GM13977 (cell line): ENCODE data around the gene MBTPS1.
A peak's percentile ranks its signal among the peaks of the same experiment; 100 is the strongest.

Experiments
- DNase-seq: peaks from one replicate; pipeline ENCODE4 v3.0.0; 2012; ENCODE audit warnings: low spot score
- in situ Hi-C: fragments of 300-500 bp; cut with MboI; formaldehyde crosslinking; loops from one replicate; pipeline ENCODE4 v1.12.0; 2022; ENCODE audit warnings: low sequenced_read_pairs, low pct_unique_long_range_greater_than_20kb, mixed read lengths, inconsistent platforms; ENCODE audit not compliant: unreplicated experiment
- TF ChIP-seq, protein P1 (sequence below): IDR thresholded peaks from 2 replicates; pipeline ENCODE4 v1.5.1; 2012; ENCODE audit warnings: mild to moderate bottlenecking, control low read depth; ENCODE audit not compliant: insufficient read depth; ENCODE audit errors: extremely low read depth, missing control alignments

The MBTPS1 gene

DNA sequence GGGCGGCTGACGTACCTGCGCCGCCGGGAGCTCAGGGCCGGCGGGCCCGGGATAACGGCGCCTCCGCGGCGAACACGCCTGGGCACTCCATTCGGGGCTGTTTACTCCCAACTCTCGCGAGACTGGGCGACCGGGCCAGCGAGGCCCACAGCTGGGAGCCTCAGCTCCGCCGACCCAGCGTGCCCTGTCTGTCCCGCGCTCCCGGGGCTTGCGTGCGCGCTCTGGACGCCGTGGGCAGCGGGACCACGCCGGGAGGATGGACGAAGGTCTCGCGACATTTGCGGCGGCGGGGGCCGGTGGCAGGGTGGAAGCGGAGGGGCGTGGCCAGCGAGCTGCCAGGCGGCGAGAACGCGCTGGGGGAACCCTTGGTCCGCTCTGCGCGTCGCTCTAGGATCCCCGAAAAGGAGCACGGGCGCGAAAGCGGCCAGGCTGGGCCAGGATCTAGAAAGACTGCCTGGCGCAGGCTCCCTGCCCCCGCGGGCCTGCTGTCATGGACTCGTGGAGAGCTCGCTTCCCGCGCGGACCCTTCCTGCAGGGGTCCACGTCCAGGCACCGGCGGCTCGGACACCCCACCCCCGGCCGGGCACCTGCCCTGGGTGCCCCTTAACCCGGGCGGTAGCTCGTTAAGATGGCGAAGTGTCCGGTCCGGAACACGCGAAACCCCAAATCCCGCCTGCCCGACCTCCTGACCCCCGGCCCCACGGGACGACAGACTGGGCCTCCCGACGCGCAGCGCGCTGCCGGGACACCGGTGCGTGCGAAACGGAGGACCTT lies at the start of gene MBTPS1:
Gene MBTPS1, minus strand, starts transcription at position 223 of the 774 bp plus-strand sequence. CDS start 15,159 bp downstream, outside the sequence.
- peak; percentile 97 for DNase-seq
- in situ Hi-C loops, result no loop called here
- TF ChIP-seq, protein P1, sequence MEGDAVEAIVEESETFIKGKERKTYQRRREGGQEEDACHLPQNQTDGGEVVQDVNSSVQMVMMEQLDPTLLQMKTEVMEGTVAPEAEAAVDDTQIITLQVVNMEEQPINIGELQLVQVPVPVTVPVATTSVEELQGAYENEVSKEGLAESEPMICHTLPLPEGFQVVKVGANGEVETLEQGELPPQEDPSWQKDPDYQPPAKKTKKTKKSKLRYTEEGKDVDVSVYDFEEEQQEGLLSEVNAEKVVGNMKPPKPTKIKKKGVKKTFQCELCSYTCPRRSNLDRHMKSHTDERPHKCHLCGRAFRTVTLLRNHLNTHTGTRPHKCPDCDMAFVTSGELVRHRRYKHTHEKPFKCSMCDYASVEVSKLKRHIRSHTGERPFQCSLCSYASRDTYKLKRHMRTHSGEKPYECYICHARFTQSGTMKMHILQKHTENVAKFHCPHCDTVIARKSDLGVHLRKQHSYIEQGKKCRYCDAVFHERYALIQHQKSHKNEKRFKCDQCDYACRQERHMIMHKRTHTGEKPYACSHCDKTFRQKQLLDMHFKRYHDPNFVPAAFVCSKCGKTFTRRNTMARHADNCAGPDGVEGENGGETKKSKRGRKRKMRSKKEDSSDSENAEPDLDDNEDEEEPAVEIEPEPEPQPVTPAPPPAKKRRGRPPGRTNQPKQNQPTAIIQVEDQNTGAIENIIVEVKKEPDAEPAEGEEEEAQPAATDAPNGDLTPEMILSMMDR, result no peak

- DNase-seq, result no peak
- in situ Hi-C loops, result no loop called here
- TF ChIP-seq, protein P1, result no peak
Measured at GRCh38 chr16:84165746-84166145, 49.0 kb upstream of the MBTPS1 start.

DNA sequence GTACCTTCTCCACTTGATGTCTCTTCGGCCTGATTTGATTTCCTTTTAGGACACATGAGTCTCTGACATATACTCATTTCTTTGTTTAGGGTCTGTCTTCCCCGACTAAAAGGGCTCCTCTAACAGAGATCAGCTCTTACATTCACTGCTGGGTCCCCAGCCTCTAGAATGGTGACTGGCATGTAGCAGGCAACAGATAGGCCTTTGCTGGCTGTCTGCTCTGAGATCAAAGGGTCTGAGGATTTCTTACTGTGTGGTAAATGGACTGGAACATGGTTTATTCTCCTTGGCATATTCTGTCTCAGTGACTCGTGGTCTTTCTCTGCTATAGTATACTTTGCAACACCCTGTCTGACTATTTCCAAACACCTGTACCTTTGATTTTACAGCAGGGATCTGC lies 45.1 kb upstream of the MBTPS1 start:
- DNase-seq, result no peak
- in situ Hi-C loops, result no loop called here
- TF ChIP-seq, protein P1, result no peak

GRCh38 chr16:84161037-84161436 lies 44.3 kb upstream of the MBTPS1 start:
- TF ChIP-seq, protein P1, result no peak
- in situ Hi-C loops, result no loop called here
- DNase-seq, result no peak

DNA sequence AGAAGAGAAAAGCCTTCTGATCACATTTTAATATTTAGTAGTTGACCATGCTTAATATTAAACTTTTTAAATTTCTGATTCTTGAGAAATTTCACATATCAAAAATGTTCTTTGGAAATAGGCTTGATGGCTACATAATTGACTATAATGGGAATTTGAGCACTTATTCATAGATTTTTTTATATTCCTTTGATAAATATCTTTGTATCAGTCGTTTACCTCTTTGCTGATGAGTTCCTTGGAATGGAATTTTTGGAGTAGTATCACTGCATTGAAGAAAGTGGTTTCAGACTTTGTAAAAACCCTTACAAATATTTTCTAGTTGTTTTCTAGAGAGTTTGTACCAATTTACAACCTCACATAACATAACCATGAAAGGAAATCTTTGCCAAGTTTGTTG lies 43.1 kb upstream of the MBTPS1 start:
- TF ChIP-seq, protein P1, result no peak
- in situ Hi-C loops, result no loop called here
- DNase-seq, result no peak

GRCh38 chr16:84159007-84159406 lies 42.3 kb upstream of the MBTPS1 start:
- no peak for DNase-seq
- in situ Hi-C loops, result no loop called here
- TF ChIP-seq, protein P1, result no peak

DNA sequence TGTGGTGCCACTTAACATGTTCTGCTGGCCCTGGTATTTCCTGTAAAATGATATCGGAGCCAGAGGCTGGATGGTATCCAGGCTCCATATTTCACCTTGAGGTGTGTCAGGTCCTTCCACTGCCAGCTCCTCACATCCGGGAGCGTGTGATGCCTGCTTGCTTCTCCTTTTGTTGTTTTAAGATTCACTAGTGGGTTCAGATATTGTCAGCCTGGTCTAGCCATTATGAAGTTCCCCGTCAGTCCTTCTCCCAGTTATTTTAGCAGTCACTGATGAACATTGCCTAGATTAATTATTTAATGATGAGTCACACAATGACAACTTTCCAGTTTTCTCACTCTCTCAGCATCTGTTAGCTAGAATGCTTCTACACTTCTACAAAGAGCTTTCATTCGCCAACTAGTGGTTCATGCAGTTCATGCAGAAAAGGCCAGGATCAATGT lies 39.6 kb upstream of the MBTPS1 start:
- TF ChIP-seq, protein P1, result no peak
- in situ Hi-C loops, result no loop called here
- no peak for DNase-seq
